Fibroblast of villous mesenchyme (primary cell): ENCODE results near the gene CLEC4A. TPM values are rescaled to one million over a fixed set of nuclear protein-coding genes. Genes with fewer than 3 reads are reported as not detected.
A peak's percentile ranks its signal among the peaks of the same experiment; 100 is the strongest.
"Not testable (repeated sequence)": the region's sequence is repeated elsewhere in the genome, so short reads cannot be mapped to it uniquely, and the experiment has no call there.

Experiments used
- DNase-seq: peaks from one replicate; pipeline ENCODE4 v3.0.0-alpha.2; 2010; ENCODE audit warnings: low read depth
- H3K4me3 ChIP-seq: 2 replicates; pipeline ENCODE4 v1.5.1; 2011; ENCODE audit warnings: low read depth, mild to moderate bottlenecking, low read length
- CTCF ChIP-seq: IDR thresholded peaks from 2 replicates; pipeline ENCODE4 v1.5.1; 2012; ENCODE audit warnings: low read depth, mild to moderate bottlenecking, low read length; ENCODE audit not compliant: insufficient read depth
- total RNA-seq: library from RNA; depleted of rRNA; stranded (reverse); fragments of >200 nt; gene quantifications from 2 replicates; pipeline ENCODE4 v1.2.3, GENCODE V29; 2012

The CLEC4A gene
- total RNA-seq, 1 donor: under 0.01 TPM

DNA sequence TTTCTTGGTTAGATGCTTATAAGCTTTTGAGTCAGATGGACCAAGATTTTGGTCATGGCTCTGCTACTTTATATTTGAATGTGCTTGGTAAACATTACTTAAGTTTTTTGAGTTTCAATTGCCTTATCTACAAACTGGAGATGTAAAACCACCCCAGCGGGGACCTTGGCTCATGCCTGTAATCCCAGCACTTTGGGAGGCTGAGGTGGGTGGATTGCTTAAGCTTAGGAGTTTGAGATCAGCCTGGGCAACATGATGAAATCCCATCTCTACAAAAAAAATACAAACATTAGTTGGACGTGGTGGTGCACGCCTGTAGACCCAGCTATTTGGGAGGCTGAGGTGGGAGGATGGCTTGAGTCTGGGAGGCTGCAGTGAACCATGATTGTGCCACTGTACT lies 30.1 kb upstream of the CLEC4A start:
- no peak for DNase-seq
- H3K4me3 ChIP-seq: no peak overlapping the region
- TF ChIP-seq CTCF: no peak

- no peak for TF ChIP-seq CTCF
- no peak for DNase-seq
- H3K4me3 ChIP-seq: no peak overlapping the region
Observed at GRCh38 chr12:8096281-8096915, 27.0 kb upstream of the CLEC4A start.

DNA sequence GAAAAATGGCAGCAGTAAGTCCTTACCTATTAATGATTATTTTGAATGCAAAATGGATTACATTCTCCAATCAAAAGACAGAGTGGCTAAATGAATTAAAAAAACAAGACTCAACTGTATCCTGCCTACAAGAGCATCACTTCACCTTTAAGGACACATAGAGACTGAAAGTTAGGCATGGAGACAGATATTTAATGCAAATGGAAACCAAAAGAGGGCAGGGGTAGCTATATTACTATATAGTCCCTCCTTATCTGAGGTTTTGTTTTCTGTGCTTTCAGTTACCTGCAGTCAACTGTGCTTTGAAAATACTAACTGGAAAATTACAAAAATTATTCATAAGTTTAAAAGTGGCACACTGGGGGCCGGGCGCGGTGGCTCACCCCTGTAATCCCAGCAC lies 24.2 kb upstream of the CLEC4A start:
- no peak for DNase-seq

GRCh38 chr12:8108808-8109398 lies 14.5 kb upstream of the CLEC4A start:
- no peak overlapping the region for H3K4me3 ChIP-seq
- peak; percentile 98 for TF ChIP-seq CTCF
- peak; percentile 83 for DNase-seq

More for the DNA sequence above, 24.2 kb upstream of the CLEC4A start:
- no peak for TF ChIP-seq CTCF
- no peak overlapping the region for H3K4me3 ChIP-seq

- H3K4me3 ChIP-seq, DNase-seq: not testable (repeated sequence)
Observed at GRCh38 chr12:8113117-8113516, 10.3 kb upstream of the CLEC4A start.

DNA sequence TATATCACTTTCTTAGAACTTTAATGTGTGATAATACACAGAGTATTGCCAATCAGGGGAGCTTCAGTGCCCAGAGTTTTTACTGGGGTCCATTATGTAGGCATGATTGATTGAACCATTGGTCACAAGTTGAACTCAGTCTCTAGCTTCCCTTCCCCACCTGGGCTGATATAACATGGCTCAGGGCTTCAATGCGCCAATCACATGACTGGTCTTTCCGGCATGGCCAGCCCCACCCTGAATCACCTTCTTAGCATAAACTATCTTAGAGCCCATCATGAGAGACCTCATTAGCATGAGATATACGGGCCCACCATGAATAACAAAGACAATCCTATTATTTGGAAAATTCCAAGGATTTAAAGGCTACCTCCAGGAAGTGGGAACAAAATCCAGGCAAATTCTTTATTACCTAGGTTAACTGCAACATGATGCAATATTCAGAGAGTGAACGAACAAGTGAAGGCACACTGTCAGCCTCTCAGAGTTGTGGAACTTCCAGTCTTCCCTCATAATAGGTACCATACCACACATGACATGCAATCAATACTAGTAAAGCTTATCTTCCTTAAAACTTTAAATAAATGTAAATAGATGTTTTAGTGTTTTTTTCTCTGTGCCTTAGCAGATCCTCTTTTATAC lies 3.2 kb upstream of the CLEC4A start:
- TF ChIP-seq CTCF: no peak
- H3K4me3 ChIP-seq: no peak overlapping the region
- DNase-seq: no peak

DNA sequence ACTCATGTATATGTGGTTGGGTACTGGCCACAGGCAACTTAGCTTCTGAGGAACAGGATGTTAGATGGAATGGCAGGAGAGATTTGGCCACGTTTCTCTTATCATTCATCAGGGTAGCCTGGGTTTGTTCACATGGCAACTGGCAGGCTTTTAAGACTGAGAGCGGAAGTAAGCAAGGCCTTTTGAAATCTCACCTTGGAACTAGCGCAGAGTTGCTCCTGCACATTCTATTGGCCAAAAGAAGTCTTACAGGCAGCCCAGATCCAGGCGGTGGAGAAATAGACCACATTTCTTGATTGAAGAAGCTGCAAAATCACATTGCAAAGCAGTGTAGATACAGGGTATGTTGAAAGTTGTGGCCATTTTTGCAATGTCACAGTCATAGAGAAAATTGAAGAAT lies 3.7 kb downstream of the CLEC4A start:
- no peak overlapping the region for H3K4me3 ChIP-seq
- no peak for TF ChIP-seq CTCF
- DNase-seq: no peak

DNA sequence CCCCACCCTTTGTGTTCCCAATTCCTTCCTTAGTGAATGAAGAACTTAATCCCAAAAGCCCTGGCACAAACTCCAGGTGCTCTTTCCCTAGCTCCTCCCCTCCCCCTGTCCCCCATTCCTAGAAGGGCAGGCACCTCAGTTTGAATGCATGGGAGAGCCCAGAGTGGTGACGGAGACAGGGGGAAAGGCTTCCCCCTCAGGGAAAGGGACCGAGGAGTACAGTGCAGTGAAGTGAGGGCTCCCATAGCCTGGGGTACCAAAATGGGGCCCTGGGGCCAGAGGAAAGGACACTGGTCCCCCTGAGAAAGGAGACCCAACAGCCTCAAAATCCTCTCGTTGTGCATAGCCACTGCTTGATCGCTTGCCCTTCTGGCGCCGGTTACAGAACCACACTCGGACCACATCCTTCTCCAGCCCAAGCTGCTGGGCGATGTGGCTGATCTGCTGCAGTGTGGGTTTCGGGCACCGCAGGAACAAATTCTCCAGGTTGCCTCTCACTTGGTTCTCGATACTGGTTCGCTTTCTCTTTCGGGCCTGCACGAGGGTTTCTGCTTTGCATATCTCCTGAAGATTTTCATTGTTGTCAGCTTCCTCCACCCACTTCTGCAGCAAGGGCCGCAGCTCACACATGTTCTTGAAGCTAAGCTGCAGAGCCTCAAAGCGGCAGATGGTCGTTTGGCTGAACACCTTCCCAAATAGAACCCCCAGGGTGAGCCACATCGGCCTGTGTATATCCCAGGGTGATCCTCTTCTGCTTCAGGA lies 10.4 kb downstream of the CLEC4A start:
- H3K4me3 ChIP-seq, DNase-seq: not testable (repeated sequence)

DNA sequence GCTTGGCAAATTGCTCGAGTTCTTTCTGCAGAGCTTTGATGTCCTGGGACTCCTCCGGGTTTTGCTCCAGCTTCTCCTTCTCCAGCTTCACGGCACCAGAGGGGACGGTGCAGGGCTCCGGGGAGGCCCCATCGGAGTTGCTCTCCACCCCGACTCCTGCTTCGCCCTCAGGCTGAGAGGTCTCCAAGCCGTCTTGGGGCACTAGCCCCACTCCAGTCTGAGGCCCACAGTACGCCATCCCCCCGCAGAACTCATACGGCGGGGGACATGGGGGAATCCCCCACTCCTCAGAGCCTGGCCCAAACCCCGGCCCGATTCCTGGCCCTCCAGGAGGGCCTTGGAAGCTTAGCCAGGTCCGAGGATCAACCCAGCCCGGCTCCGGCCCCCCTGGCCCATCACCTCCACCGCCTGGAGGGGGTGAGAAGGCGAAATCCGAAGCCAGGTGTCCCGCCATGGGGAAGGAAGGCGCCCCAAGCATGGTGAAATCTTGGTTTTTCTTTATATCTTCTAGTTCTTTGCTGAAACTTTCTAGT lies 11.0 kb downstream of the CLEC4A start:
- DNase-seq, H3K4me3 ChIP-seq: not testable (repeated sequence)

DNA sequence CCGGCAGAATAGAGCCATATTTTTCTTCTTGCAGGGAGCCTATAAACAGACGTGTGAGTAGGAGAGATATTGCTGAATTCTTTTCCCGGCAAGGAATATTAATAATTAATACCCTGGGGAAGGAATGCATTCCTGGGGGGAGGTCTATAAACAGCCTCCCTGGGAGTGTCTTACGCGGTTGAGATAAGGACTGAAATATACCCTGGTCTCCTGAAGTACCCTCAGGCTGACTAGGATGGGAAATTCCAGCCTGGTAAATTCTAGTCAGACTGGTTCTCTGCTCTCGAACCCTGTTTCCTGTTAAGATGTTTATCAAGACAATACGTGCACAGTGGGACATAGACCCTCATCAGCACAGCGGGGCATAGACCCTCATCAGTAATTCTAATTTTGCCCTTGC lies 18.2 kb downstream of the CLEC4A start:
- DNase-seq, H3K4me3 ChIP-seq: not testable (repeated sequence)
